K562 (cell line): ENCODE data around the gene WRAP53. TPM values are rescaled to one million over a fixed set of nuclear protein-coding genes. Genes with fewer than 3 reads are reported as not detected.

ENCODE experiments used
- ATAC-seq: fragments of 200-7000 bp; cut with Tn5 transposase; 3 replicates; pipeline ENCODE4 v1.9.1; 2020; ENCODE audit warnings: moderate library complexity
- BruUV-seq: library from RNA; stranded (reverse); fragments of 400-500 nt; replicated peaks from 2 replicates; lab custom pipeline; 2021; lab: Mats Ljungman, UMichigan
- CTCF ChIA-PET: fragments of 300-600 bp; formaldehyde crosslinking; extraction: SDS; loops from one replicate; lab custom pipeline; 2021; ENCODE audit warnings: low intra/inter-chr PET ratio; lab: Yijun Ruan, JAX
- POLR2A ChIA-PET: fragments of 300-600, 350-650 bp; sonication (Branson Sonifier 250); formaldehyde crosslinking; extraction: SDS; loops from one replicate; lab custom pipeline; 2021; ENCODE audit warnings: antibody characterized with exemption, inconsistent platforms; lab: Yijun Ruan, JAX
- DNase-seq, 4 experiments: peaks; one replicate each; pipeline versions ENCODE4 v3.0.0 to v3.0.0-alpha.2; 2011 to 2018; ENCODE audit warnings: low spot score in 3 of 4, mixed read lengths in 3 of 4; ENCODE audit errors: extremely low read depth in 1 of 4
- FAIRE-seq: peaks from 2 replicates; lab custom pipeline; 2011; peaks lifted over from hg19 to GRCh38; lab: Jason Lieb, UNC
- H2AFZ ChIP-seq: 2 replicates; pipeline ENCODE4 v1.6.0; 2011; ENCODE audit warnings: low read depth, low read length, control low read depth, inconsistent platforms
- H3K27ac ChIP-seq: fragments of 200-600 bp; 3 replicates; pipeline ENCODE4 v1.8.0; 2011; ENCODE audit warnings: low read depth, mild to moderate bottlenecking, control low read depth, inconsistent platforms, low read length, moderate library complexity, mixed read lengths; ENCODE audit errors: extremely low read depth
- H3K27me3 ChIP-seq, 2 experiments: fragments of 300-600 bp in 1 of 2; 2 replicates in 1 of 2; 3 replicates in 1 of 2; pipeline versions ENCODE4 v1.6.0 to v1.8.0; 2011; ENCODE audit warnings: inconsistent platforms in 2 of 2, low read length in 2 of 2, mild to moderate bottlenecking in 1 of 2, mixed read lengths in 1 of 2, moderate library complexity in 1 of 2; ENCODE audit not compliant: control insufficient read depth in 2 of 2, insufficient read depth in 2 of 2
- H3K36me3 ChIP-seq: fragments of 300-600 bp; 3 replicates; pipeline ENCODE4 v1.8.0; 2011; ENCODE audit warnings: mild to moderate bottlenecking, low read length, inconsistent platforms; ENCODE audit not compliant: control insufficient read depth, insufficient read depth
- H3K4me1 ChIP-seq, 2 experiments: fragments of 200-600 bp in 1 of 2; replicated peaks in 1 of 2; 2 replicates in 1 of 2; 3 replicates in 1 of 2; pipeline versions ENCODE4 v1.5.1 to v1.8.0; 2011; ENCODE audit warnings: inconsistent platforms in 2 of 2, low read length in 2 of 2, mild to moderate bottlenecking in 1 of 2, mixed read lengths in 1 of 2, moderate library complexity in 1 of 2; ENCODE audit not compliant: control insufficient read depth in 2 of 2, insufficient read depth in 2 of 2
- H3K4me2 ChIP-seq: 2 replicates; pipeline ENCODE4 v1.6.1; 2011; ENCODE audit warnings: low read length, control low read depth, inconsistent platforms, mixed read lengths; ENCODE audit not compliant: insufficient read depth
- H3K4me3 ChIP-seq: fragments of 200-600 bp; sonication (generic), shearing (Covaris generic); 2 replicates; pipeline ENCODE4 v1.5.1; 2016; ENCODE audit warnings: control low read depth, inconsistent platforms
- H3K79me2 ChIP-seq: fragments of 200-600 bp; 3 replicates; pipeline ENCODE4 v1.8.0; 2011; ENCODE audit warnings: low read length, inconsistent platforms; ENCODE audit not compliant: control insufficient read depth, insufficient read depth
- H3K9ac ChIP-seq, 2 experiments: 2 replicates each; pipeline versions ENCODE4 v1.6.0 to v1.6.1; 2011; ENCODE audit warnings: low read depth in 2 of 2, low read length in 2 of 2, control low read depth in 1 of 2, inconsistent platforms in 1 of 2, mild to moderate bottlenecking in 1 of 2, mixed read lengths in 1 of 2; ENCODE audit not compliant: insufficient read depth in 1 of 2
- H3K9me1 ChIP-seq: one replicate; pipeline ENCODE4 v1.6.0; 2011; ENCODE audit warnings: inconsistent platforms, mild to moderate bottlenecking, low read length, moderate library complexity; ENCODE audit not compliant: control insufficient read depth, insufficient read depth
- H3K9me3 ChIP-seq: replicated peaks from 2 replicates; pipeline ENCODE4 v1.5.1; 2011; ENCODE audit warnings: low read depth, low read length, inconsistent platforms; ENCODE audit not compliant: control insufficient read depth, insufficient read depth
- H4K20me1 ChIP-seq: replicated peaks from 2 replicates; pipeline ENCODE4 v1.6.1; 2011; ENCODE audit warnings: low read length, inconsistent platforms, mixed read lengths; ENCODE audit not compliant: control insufficient read depth, insufficient read depth
- FOSL1 ChIP-seq: fragments of 200-800 bp; sonication (Bioruptor generic); conservative IDR thresholded peaks from 2 replicates; pipeline ENCODE4 v1.6.1; 2016; ENCODE audit warnings: missing genetic modification characterization, missing compliant biosample characterization
- SMARCC2 ChIP-seq: fragments of 450-650 bp; IDR thresholded peaks from 2 replicates; pipeline ENCODE4 v1.6.1; 2017; ENCODE audit warnings: antibody characterized with exemption, moderate library complexity, mild to moderate bottlenecking, low read depth
- TOE1 ChIP-seq, 2 experiments: fragments of 450-650 bp in 1 of 2; sonication (generic) in 1 of 2; formaldehyde crosslinking in 1 of 2; IDR thresholded peaks; 2 replicates each; pipeline versions ENCODE4 v1.7.1 to v1.8.0; 2016 to 2022; ENCODE audit warnings: borderline replicate concordance in 2 of 2, mild to moderate bottlenecking in 2 of 2, antibody characterized with exemption in 1 of 2, inconsistent platforms in 1 of 2, low read depth in 1 of 2, missing genetic modification reagents in 1 of 2, moderate library complexity in 1 of 2
- WGBS: fragments of 100-300 bp; shearing (Covaris generic); methylation state at CpG from one replicate; pipeline ENCODE4 v1.1.6; 2016; ENCODE audit warnings: low coverage, mixed read lengths; ENCODE audit not compliant: insufficient coverage; ENCODE audit errors: missing lambda C conversion rate; 5-methylcytosine and 5-hydroxymethylcytosine counted together
- in situ Hi-C: fragments of 300-500 bp; cut with MboI; formaldehyde crosslinking; loops from 4 replicates; pipeline ENCODE4 v1.15.0; 2018; ENCODE audit warnings: inconsistent platforms, mixed read lengths
- intact Hi-C: fragments of 100-400 bp; cut with micrococcal nuclease; formaldehyde crosslinking; loops from 2 replicates; pipeline ENCODE4 v1.14.2; 2022
- polyA plus RNA-seq, 8 experiments: library from polyadenylated mRNA; depleted of rRNA in 4 of 8; stranded (reverse) in 5 of 8; unstranded in 3 of 8; fragments of >200 nt; fragmentation: Nextera tagmentation in 2 of 8; fragmentation: Illumina TruSeq in 1 of 8; extraction: Ambion mirVana in 2 of 8; extraction: Trizol in 1 of 8; gene quantifications; 2 replicates each; pipeline versions ENCODE4 v1.2.1 to v1.2.3, GENCODE V29; 2011 to 2014; ENCODE audit warnings: inconsistent platforms in 1 of 8, missing spikeins in 1 of 8
- total RNA-seq, 7 experiments: library from RNA; depleted of rRNA in 6 of 7; stranded (reverse); fragments of >200 nt in 6 of 7; fragmentation: Illumina TruSeq in 2 of 7; extraction: Trizol in 2 of 7; gene quantifications; 2 replicates each; pipeline versions ENCODE4 v1.2.1 to v1.2.3, GENCODE V29; 2011 to 2021; ENCODE audit warnings: low replicate concordance in 1 of 7
- TF ChIP-seq, protein P1 (sequence below): fragments of 250-450 bp; sonication (Bioruptor Pico); IDR thresholded peaks from 2 replicates; pipeline ENCODE4 v1.4.0; 2020
- TF ChIP-seq, protein P2 (sequence below), 2 experiments: fragments of 450-650 bp in 1 of 2; sonication (generic) in 1 of 2; formaldehyde crosslinking in 1 of 2; IDR thresholded peaks in 1 of 2; conservative IDR thresholded peaks in 1 of 2; 2 replicates each; pipeline versions ENCODE4 v1.6.1 to v1.8.1; 2016 to 2023; ENCODE audit warnings: mild to moderate bottlenecking in 2 of 2, moderate library complexity in 2 of 2, inconsistent platforms in 1 of 2, missing genetic modification reagents in 1 of 2
- TF ChIP-seq, protein P3 (sequence below): sonication (generic); formaldehyde crosslinking; IDR thresholded peaks from 2 replicates; pipeline ENCODE4 v1.5.0; 2020; ENCODE audit warnings: missing genetic modification reagents
- TF ChIP-seq, protein P4 (sequence below): fragments of 450-650 bp; formaldehyde crosslinking; IDR thresholded peaks from 2 replicates; pipeline ENCODE4 v1.4.0; 2020; ENCODE audit warnings: mild to moderate bottlenecking, mixed read lengths

WRAP53 gene
- total and polyA plus RNA-seq, 9 of the 15 experiments (the other 6 are each of a cell fraction or from before 2014, with no cell fraction given), result 0.72 to 18.2 (median 13.4) TPM

DNA sequence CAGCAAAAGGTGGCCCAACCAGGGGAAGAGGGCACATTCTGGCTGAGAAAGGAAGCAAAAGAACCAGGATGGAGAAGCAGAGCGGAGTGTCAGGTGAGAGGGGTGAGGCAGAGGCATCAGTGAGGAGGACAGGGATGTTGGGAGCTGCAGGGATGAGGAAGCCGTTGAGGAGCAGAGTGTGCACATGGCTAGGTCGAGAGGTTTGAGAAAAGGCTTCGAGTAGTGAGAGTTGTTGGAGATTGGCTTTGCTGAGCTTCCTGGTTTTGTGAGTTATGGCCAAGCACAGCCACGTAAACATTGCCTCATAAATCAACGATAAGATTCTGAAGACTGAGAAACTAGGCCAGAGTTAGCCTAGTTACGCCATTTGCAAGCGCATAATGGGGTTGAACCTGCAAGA lies 56.1 kb downstream of the WRAP53 start (continued):
- TF ChIP-seq, protein P1, sequence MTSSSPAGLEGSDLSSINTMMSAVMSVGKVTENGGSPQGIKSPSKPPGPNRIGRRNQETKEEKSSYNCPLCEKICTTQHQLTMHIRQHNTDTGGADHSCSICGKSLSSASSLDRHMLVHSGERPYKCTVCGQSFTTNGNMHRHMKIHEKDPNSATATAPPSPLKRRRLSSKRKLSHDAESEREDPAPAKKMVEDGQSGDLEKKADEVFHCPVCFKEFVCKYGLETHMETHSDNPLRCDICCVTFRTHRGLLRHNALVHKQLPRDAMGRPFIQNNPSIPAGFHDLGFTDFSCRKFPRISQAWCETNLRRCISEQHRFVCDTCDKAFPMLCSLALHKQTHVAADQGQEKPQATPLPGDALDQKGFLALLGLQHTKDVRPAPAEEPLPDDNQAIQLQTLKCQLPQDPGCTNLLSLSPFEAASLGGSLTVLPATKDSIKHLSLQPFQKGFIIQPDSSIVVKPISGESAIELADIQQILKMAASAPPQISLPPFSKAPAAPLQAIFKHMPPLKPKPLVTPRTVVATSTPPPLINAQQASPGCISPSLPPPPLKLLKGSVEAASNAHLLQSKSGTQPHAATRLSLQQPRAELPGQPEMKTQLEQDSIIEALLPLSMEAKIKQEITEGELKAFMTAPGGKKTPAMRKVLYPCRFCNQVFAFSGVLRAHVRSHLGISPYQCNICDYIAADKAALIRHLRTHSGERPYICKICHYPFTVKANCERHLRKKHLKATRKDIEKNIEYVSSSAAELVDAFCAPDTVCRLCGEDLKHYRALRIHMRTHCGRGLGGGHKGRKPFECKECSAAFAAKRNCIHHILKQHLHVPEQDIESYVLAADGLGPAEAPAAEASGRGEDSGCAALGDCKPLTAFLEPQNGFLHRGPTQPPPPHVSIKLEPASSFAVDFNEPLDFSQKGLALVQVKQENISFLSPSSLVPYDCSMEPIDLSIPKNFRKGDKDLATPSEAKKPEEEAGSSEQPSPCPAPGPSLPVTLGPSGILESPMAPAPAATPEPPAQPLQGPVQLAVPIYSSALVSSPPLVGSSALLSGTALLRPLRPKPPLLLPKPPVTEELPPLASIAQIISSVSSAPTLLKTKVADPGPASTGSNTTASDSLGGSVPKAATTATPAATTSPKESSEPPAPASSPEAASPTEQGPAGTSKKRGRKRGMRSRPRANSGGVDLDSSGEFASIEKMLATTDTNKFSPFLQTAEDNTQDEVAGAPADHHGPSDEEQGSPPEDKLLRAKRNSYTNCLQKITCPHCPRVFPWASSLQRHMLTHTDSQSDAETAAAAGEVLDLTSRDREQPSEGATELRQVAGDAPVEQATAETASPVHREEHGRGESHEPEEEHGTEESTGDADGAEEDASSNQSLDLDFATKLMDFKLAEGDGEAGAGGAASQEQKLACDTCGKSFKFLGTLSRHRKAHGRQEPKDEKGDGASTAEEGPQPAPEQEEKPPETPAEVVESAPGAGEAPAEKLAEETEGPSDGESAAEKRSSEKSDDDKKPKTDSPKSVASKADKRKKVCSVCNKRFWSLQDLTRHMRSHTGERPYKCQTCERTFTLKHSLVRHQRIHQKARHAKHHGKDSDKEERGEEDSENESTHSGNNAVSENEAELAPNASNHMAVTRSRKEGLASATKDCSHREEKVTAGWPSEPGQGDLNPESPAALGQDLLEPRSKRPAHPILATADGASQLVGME (CRISPR knock-in tag), result no peak

DNA sequence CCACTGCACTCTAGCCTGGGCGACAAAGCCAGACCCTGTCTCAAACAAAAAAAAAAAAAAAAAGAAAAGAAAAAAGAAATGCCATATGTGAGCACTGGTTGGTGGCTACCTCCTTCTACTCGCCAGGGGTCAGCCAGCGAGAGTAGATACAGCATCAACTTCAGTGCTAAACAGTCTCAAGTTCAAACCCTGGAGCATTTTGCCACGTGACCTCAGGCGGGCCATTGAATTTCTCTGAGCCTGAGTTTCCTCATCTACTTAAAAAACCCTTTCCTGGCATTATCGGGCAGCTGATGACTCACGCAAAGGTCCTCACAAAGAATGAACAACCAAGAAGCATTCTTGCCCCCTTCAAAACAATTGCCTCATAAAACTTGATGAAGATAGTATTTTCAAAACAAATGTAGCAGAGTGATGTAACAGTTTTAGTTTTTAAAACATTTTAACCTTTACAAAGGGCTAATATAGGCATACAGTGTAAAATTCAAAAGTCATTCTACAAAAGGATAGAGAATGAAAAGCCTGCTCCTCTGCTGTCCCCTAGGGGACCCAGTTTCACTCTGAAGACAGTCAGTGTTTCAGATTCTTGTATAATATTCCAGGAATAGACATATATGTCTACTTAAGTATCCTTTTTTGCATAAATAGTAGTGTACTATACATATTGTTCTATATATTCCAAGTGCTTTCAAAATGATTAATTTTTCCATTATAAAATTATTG lies 57.6 kb downstream of the WRAP53 start:
- FAIRE-seq (no peak), ATAC-seq (peak; percentile 72), DNase-seq (peak in 2 of 4 experiments; percentile 11 to 33)
- ChIA-PET CTCF (interaction anchor here (0.5 to 0.7 kb wide), 3 partner anchors 113 to 216 kb away, joined by 3 to 4 read pairs (median 3); no protein-coding TSS in a partner anchor), POLR2A (interaction anchor here (0.7 kb wide), 1 partner anchor 30 kb away, joined by 3 read pairs; no protein-coding TSS in a partner anchor)
- Histone ChIP-seq H3K36me3 (no peaks in the 10 kb centered on the region), H3K79me2 (no peaks in the 10 kb centered on the region), H3K9ac (no peak overlapping the region), H3K27me3 (peaks cover under 1 to 13% of the 10 kb centered on the region in 2 experiments; a peak in 3 of 5 replicates), H3K4me3 (no peak overlapping the region), H3K4me2 (no peak overlapping the region), H3K27ac (no peak overlapping the region), H3K9me1 (no peaks in the 10 kb centered on the region), H3K4me1 (no peaks in the 10 kb centered on the region; a peak in 2 of 5 replicates), H2AFZ (no peak overlapping the region), H4K20me1 (no peaks in the 10 kb centered on the region), H3K9me3 (no peaks in the 10 kb centered on the region)
- BruUV-seq, result no TSS peak
- 1% methylated on average over 6 of the region's 7 CpGs for WGBS
- in situ Hi-C loops, result loop anchor here (10.0 kb wide), 1 partner anchor 239 kb away; no protein-coding TSS in a partner anchor
- intact Hi-C loops, result loop anchor here (2.0 to 10.0 kb wide), 2 partner anchors 31 to 109 kb away; partner anchors contain the start of genes CYB5D1, NAA38 and TMEM88
- TF ChIP-seq, protein P2, sequence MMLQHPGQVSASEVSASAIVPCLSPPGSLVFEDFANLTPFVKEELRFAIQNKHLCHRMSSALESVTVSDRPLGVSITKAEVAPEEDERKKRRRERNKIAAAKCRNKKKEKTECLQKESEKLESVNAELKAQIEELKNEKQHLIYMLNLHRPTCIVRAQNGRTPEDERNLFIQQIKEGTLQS (IDR thresholded peaks at IDR 0.05), result peak; percentile 85
- TF ChIP-seq, protein P2 (CRISPR knock-in tag; conservative IDR thresholded peaks at IDR 0.05), result no peak
- TF ChIP-seq, protein P3, sequence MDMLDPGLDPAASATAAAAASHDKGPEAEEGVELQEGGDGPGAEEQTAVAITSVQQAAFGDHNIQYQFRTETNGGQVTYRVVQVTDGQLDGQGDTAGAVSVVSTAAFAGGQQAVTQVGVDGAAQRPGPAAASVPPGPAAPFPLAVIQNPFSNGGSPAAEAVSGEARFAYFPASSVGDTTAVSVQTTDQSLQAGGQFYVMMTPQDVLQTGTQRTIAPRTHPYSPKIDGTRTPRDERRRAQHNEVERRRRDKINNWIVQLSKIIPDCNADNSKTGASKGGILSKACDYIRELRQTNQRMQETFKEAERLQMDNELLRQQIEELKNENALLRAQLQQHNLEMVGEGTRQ (CRISPR knock-in tag), result peak; percentile 75
- peak; percentile 76 for TF ChIP-seq FOSL1 (tag)
- 0 out of 2 replicates have a peak, but pooled peaks have one; percentile 29 for TF ChIP-seq TOE1 (IDR thresholded peaks at IDR 0.05; ENCODE audit: borderline replicate concordance)
- no peak for TF ChIP-seq TOE1 (CRISPR knock-in tag; IDR thresholded peaks at IDR 0.05; ENCODE audit: borderline replicate concordance, low read depth)
- 0 out of 2 replicates have a peak, but pooled peaks have one; percentile 30 for TF ChIP-seq SMARCC2
- TF ChIP-seq, protein P4, sequence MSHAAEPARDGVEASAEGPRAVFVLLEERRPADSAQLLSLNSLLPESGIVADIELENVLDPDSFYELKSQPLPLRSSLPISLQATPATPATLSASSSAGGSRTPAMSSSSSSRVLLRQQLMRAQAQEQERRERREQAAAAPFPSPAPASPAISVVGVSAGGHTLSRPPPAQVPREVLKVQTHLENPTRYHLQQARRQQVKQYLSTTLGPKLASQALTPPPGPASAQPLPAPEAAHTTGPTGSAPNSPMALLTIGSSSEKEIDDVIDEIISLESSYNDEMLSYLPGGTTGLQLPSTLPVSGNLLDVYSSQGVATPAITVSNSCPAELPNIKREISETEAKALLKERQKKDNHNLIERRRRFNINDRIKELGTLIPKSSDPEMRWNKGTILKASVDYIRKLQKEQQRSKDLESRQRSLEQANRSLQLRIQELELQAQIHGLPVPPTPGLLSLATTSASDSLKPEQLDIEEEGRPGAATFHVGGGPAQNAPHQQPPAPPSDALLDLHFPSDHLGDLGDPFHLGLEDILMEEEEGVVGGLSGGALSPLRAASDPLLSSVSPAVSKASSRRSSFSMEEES, result peak; percentile 74
